GM21723 (cell line): ENCODE data around the gene SPATA20.

Experiments
- ATAC-seq: cut with Tn5 transposase; IDR thresholded peaks from one replicate; pipeline ENCODE4 v1.9.1; 2021; ENCODE audit warnings: mild to moderate bottlenecking, moderate library complexity; ENCODE audit not compliant: unreplicated experiment

Gene SPATA20

GRCh38 chr17:50594128-50594823 lies 47.3 kb downstream of the SPATA20 start:
- ATAC-seq: no peak

GRCh38 chr17:50594892-50595291 lies 47.9 kb downstream of the SPATA20 start:
- no peak for ATAC-seq

- ATAC-seq: no peak
Measured at GRCh38 chr17:50596191-50597037, 49.4 kb downstream of the SPATA20 start.

GRCh38 chr17:50598487-50598886 lies 51.5 kb downstream of the SPATA20 start:
- ATAC-seq: no peak

- ATAC-seq: no peak
Measured at GRCh38 chr17:50599606-50600005, 52.6 kb downstream of the SPATA20 start.

- ATAC-seq: no peak
Measured at GRCh38 chr17:50601823-50602375, 54.9 kb downstream of the SPATA20 start.

- no peak for ATAC-seq
Measured at GRCh38 chr17:50602836-50603235, 55.9 kb downstream of the SPATA20 start.

GRCh38 chr17:50603340-50603739 lies 56.4 kb downstream of the SPATA20 start:
- no peak for ATAC-seq

- ATAC-seq: no peak
Measured at GRCh38 chr17:50604513-50604912, 57.5 kb downstream of the SPATA20 start.

GRCh38 chr17:50605429-50605828 lies 58.5 kb downstream of the SPATA20 start:
- ATAC-seq: no peak
